Cardiac muscle cell (in vitro differentiated cells and primary cell): ENCODE data around the gene SPON1. TPM values are rescaled to one million over a fixed set of nuclear protein-coding genes. Genes with fewer than 3 reads are reported as not detected.

Experiments
- DNase-seq, 2 donors: peaks; one replicate each; pipeline versions ENCODE4 v3.0.0 to v3.0.0-alpha.2; 2010 to 2017; ENCODE audit warnings: low read depth in 1 of 2, low spot score in 1 of 2
- H3K27ac ChIP-seq: fragments of 200-600 bp; sonication (generic); 2 replicates; pipeline ENCODE4 v1.5.1; 2016
- H3K27me3 ChIP-seq: fragments of 200-600 bp; sonication (generic); 2 replicates; pipeline ENCODE4 v1.6.0; 2016; ENCODE audit warnings: control low read depth
- H3K36me3 ChIP-seq: fragments of 200-600 bp; sonication (generic); 2 replicates; pipeline ENCODE4 v1.5.1; 2016; ENCODE audit warnings: control low read depth
- H3K4me1 ChIP-seq: fragments of 200-600 bp; sonication (generic); 2 replicates; pipeline ENCODE4 v1.8.1; 2017; ENCODE audit warnings: low read depth, mild to moderate bottlenecking, mixed run types
- H3K4me3 ChIP-seq: fragments of 200-600 bp; sonication (generic); 2 replicates; pipeline ENCODE4 v1.5.1; 2016; ENCODE audit warnings: mild to moderate bottlenecking
- H3K9me3 ChIP-seq: fragments of 200-600 bp; sonication (generic); 2 replicates; pipeline ENCODE4 v1.5.1; 2017; ENCODE audit warnings: low read depth, mild to moderate bottlenecking, control low read depth
- CTCF ChIP-seq: IDR thresholded peaks from 2 replicates; pipeline ENCODE4 v1.5.1; 2012; ENCODE audit warnings: low read depth, mild to moderate bottlenecking, low read length
- polyA plus RNA-seq: library from polyadenylated mRNA; unstranded; fragments of >200 nt; fragmentation: Nextera tagmentation; extraction: Ambion mirVana; gene quantifications from 2 replicates; pipeline ENCODE4 v1.2.1, GENCODE V29; 2016
- total RNA-seq: library from RNA; depleted of rRNA; stranded (reverse); fragments of >200 nt; gene quantifications from 2 replicates; pipeline ENCODE4 v1.2.3, GENCODE V29; 2016

Gene SPON1
- total and polyA plus RNA-seq, 2 experiments from 2014 or later, result 13.3 to 22.0 TPM

- peaks cover 24% of the 10 kb centered on the region for H3K27me3 ChIP-seq
Observed at GRCh38 chr11:13956988-13957387, 5.5 kb upstream of the SPON1 start.

GRCh38 chr11:13958641-13959400 is 3.7 kb upstream of the SPON1 start:
- no peak overlapping the region for H3K4me3 ChIP-seq
- peaks cover under 1% of the 10 kb centered on the region for H3K4me1 ChIP-seq
- H3K9me3 ChIP-seq, result no peaks in the 10 kb centered on the region
- H3K27me3 ChIP-seq, result peaks cover 43% of the 10 kb centered on the region
- DNase-seq, result no peak
- no peaks in the 10 kb centered on the region for H3K36me3 ChIP-seq
- no peak for TF ChIP-seq CTCF
- no peak overlapping the region for H3K27ac ChIP-seq

More at GRCh38 chr11:13956988-13957387, 5.5 kb upstream of the SPON1 start:
- H3K4me3 ChIP-seq, result no peak overlapping the region
- no peak for DNase-seq
- H3K4me1 ChIP-seq, result no peaks in the 10 kb centered on the region
- no peak overlapping the region for H3K27ac ChIP-seq
- no peaks in the 10 kb centered on the region for H3K9me3 ChIP-seq
- H3K36me3 ChIP-seq, result no peaks in the 10 kb centered on the region
- TF ChIP-seq CTCF, result no peak

GRCh38 chr11:13962198-13962561 is 343 bp upstream of the SPON1 start:
- H3K4me3 ChIP-seq, result peak overlapping the region; percentile 39

GRCh38 chr11:13963169-13963948 is 836 bp downstream of the SPON1 start:
- no peak overlapping the region for H3K27ac ChIP-seq
- no peak for TF ChIP-seq CTCF
- no peaks in the 10 kb centered on the region for H3K9me3 ChIP-seq
- H3K4me3 ChIP-seq, result peak overlapping the region; percentile 39
- H3K27me3 ChIP-seq, result peaks cover 73% of the 10 kb centered on the region
- peak; percentile 35 to 42 for DNase-seq
- peaks cover 17% of the 10 kb centered on the region for H3K4me1 ChIP-seq
- H3K36me3 ChIP-seq, result no peaks in the 10 kb centered on the region

More at GRCh38 chr11:13962198-13962561, 343 bp upstream of the SPON1 start:
- Histone ChIP-seq H3K36me3 (no peaks in the 10 kb centered on the region), H3K9me3 (no peaks in the 10 kb centered on the region), H3K4me1 (peaks cover 17% of the 10 kb centered on the region), H3K27ac (no peak overlapping the region), H3K27me3 (peaks cover 71% of the 10 kb centered on the region)
- TF ChIP-seq CTCF, result no peak
- DNase-seq, result no peak

GRCh38 chr11:13963949-13964770 is 1.6 kb downstream of the SPON1 start:
- no peak for TF ChIP-seq CTCF
- Histone ChIP-seq H3K36me3 (no peaks in the 10 kb centered on the region), H3K27ac (no peak overlapping the region), H3K4me1 (peaks cover 17% of the 10 kb centered on the region), H3K9me3 (no peaks in the 10 kb centered on the region), H3K27me3 (peaks cover 73% of the 10 kb centered on the region), H3K4me3 (peak overlapping the region; percentile 39)
- DNase-seq, result peak in 1 of 2 donors; percentile 31
